Measurements from ENCODE around the gene ACSM5.

- TF ChIP-seq, protein P1, sequence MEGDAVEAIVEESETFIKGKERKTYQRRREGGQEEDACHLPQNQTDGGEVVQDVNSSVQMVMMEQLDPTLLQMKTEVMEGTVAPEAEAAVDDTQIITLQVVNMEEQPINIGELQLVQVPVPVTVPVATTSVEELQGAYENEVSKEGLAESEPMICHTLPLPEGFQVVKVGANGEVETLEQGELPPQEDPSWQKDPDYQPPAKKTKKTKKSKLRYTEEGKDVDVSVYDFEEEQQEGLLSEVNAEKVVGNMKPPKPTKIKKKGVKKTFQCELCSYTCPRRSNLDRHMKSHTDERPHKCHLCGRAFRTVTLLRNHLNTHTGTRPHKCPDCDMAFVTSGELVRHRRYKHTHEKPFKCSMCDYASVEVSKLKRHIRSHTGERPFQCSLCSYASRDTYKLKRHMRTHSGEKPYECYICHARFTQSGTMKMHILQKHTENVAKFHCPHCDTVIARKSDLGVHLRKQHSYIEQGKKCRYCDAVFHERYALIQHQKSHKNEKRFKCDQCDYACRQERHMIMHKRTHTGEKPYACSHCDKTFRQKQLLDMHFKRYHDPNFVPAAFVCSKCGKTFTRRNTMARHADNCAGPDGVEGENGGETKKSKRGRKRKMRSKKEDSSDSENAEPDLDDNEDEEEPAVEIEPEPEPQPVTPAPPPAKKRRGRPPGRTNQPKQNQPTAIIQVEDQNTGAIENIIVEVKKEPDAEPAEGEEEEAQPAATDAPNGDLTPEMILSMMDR (conservative IDR thresholded peaks at IDR 0.05; ENCODE audit: low read depth, low read length) = no peak
- TF ChIP-seq EZH2 (IDR thresholded peaks at IDR 0.05; ENCODE audit: borderline replicate concordance, low read depth, low read length, poor library complexity, severe bottlenecking) = no peak
These were observed 21.4 kb upstream of the ACSM5 start for GRCh38 chr16:20387978-20388377.

Data from A673 (cell line).